NOMO-1 treated with DMSO at 0.1 percent for 48 hours (cell line): Measurements from ENCODE around the gene CIDEC.
"Not testable (repeated sequence)": the region's sequence is repeated elsewhere in the genome, so short reads cannot be mapped to it uniquely, and the experiment has no call there.

Experiments used
- DNase-seq: peaks from one replicate; lab custom pipeline; 2025; ENCODE audit not compliant: unreplicated experiment; lab: John Stamatoyannopoulos, UW

The CIDEC gene

GRCh38 chr3:9881441-9881840 lies 1.4 kb upstream of the CIDEC start:
- DNase-seq: no peak

- no peak for DNase-seq
Measured at GRCh38 chr3:9878700-9879099, 1.4 kb downstream of the CIDEC start.

GRCh38 chr3:9876991-9877390 lies 3.1 kb downstream of the CIDEC start:
- no peak for DNase-seq

GRCh38 chr3:9876255-9876654 lies 3.8 kb downstream of the CIDEC start:
- DNase-seq: not testable (repeated sequence)

- DNase-seq: no peak
Measured at GRCh38 chr3:9875448-9875847, 4.6 kb downstream of the CIDEC start.

- not testable (repeated sequence) for DNase-seq
Measured at GRCh38 chr3:9872067-9872466, 8.0 kb downstream of the CIDEC start.

- DNase-seq: no peak
Measured at GRCh38 chr3:9870978-9871377, 9.1 kb downstream of the CIDEC start.

GRCh38 chr3:9869955-9870354 lies 10.1 kb downstream of the CIDEC start:
- no peak for DNase-seq

- DNase-seq: no peak
Measured at GRCh38 chr3:9867106-9867505, 12.9 kb downstream of the CIDEC start.

GRCh38 chr3:9866639-9867038 lies 13.4 kb downstream of the CIDEC start:
- DNase-seq: no peak

- not testable (repeated sequence) for DNase-seq
Measured at GRCh38 chr3:9865125-9865637, 14.9 kb downstream of the CIDEC start.

GRCh38 chr3:9864200-9864927 lies 15.7 kb downstream of the CIDEC start:
- no peak for DNase-seq

GRCh38 chr3:9863058-9863772 lies 16.8 kb downstream of the CIDEC start:
- DNase-seq: no peak

- no peak for DNase-seq
Measured at GRCh38 chr3:9862391-9863057, 17.5 kb downstream of the CIDEC start.

- DNase-seq: no peak
Measured at GRCh38 chr3:9861626-9862130, 18.4 kb downstream of the CIDEC start.

GRCh38 chr3:9861201-9861600 lies 18.9 kb downstream of the CIDEC start:
- no peak for DNase-seq

- DNase-seq: no peak
Measured at GRCh38 chr3:9859530-9860025, 20.5 kb downstream of the CIDEC start.

- no peak for DNase-seq
Measured at GRCh38 chr3:9855594-9855993, 24.5 kb downstream of the CIDEC start.

GRCh38 chr3:9854291-9854940 lies 25.6 kb downstream of the CIDEC start:
- not testable (repeated sequence) for DNase-seq

GRCh38 chr3:9852528-9852927 lies 27.5 kb downstream of the CIDEC start:
- no peak for DNase-seq

GRCh38 chr3:9851926-9852325 lies 28.1 kb downstream of the CIDEC start:
- DNase-seq: not testable (repeated sequence)
